Mesenchymal stem cell (in vitro differentiated cells and primary cell): ENCODE results near the gene IPCEF1. TPM values are rescaled to one million over a fixed set of nuclear protein-coding genes. Genes with fewer than 3 reads are reported as not detected.

Experiments
- DNase-seq: peaks from one replicate; pipeline ENCODE4 v3.0.0-alpha.2; 2013
- H2AFZ ChIP-seq: one replicate; pipeline ENCODE4 v1.6.1; 2013; ENCODE audit warnings: low read depth, mild to moderate bottlenecking, control low read depth, inconsistent platforms, low read length, moderate library complexity
- H2AK5ac ChIP-seq: 2 replicates; pipeline ENCODE4 v1.6.1; 2013; ENCODE audit warnings: low read length, moderate library complexity, mild to moderate bottlenecking, inconsistent platforms; ENCODE audit not compliant: severe bottlenecking
- H2BK120ac ChIP-seq: one replicate; pipeline ENCODE4 v1.6.1; 2013; ENCODE audit warnings: low read depth, mild to moderate bottlenecking, inconsistent platforms, low read length, moderate library complexity
- H2BK12ac ChIP-seq, 2 experiments: one replicate each; pipeline ENCODE4 v1.6.1; 2013; ENCODE audit warnings: inconsistent platforms in 2 of 2, low read length in 2 of 2, mild to moderate bottlenecking in 2 of 2, moderate library complexity in 2 of 2, control low read depth in 1 of 2
- H2BK15ac ChIP-seq: one replicate; pipeline ENCODE4 v1.6.1; 2013; ENCODE audit warnings: mild to moderate bottlenecking, low read depth, inconsistent platforms; ENCODE audit not compliant: poor library complexity, severe bottlenecking
- H2BK5ac ChIP-seq: 2 replicates; pipeline ENCODE4 v1.6.1; 2013; ENCODE audit warnings: low read depth, mild to moderate bottlenecking, low read length, control low read depth, inconsistent platforms; ENCODE audit not compliant: poor library complexity, severe bottlenecking
- H3K14ac ChIP-seq, 2 experiments: one replicate each; pipeline ENCODE4 v1.6.1; 2013; ENCODE audit warnings: inconsistent platforms in 2 of 2, low read length in 2 of 2, control low read depth in 1 of 2, mild to moderate bottlenecking in 1 of 2, moderate library complexity in 1 of 2
- H3K18ac ChIP-seq, 2 experiments: one replicate each; pipeline ENCODE4 v1.6.1; 2013; ENCODE audit warnings: inconsistent platforms in 2 of 2, low read length in 2 of 2, control low read depth in 1 of 2, low read depth in 1 of 2, mild to moderate bottlenecking in 1 of 2
- H3K23ac ChIP-seq, 2 experiments: one replicate each; pipeline ENCODE4 v1.6.1; 2013; ENCODE audit warnings: inconsistent platforms in 2 of 2, low read length in 2 of 2, mild to moderate bottlenecking in 2 of 2, moderate library complexity in 2 of 2, control low read depth in 1 of 2
- H3K27ac ChIP-seq: 2 replicates; pipeline ENCODE4 v1.5.1; 2013; ENCODE audit warnings: mild to moderate bottlenecking, moderate library complexity, low read length, control low read depth, inconsistent platforms; ENCODE audit not compliant: poor library complexity, severe bottlenecking
- H3K27me3 ChIP-seq, 2 experiments: 2 replicates each; pipeline versions ENCODE4 v1.6.1 to v1.7.0; 2013; ENCODE audit warnings: low read length in 2 of 2, mild to moderate bottlenecking in 2 of 2, moderate library complexity in 2 of 2, control low read depth in 1 of 2, inconsistent platforms in 1 of 2; ENCODE audit not compliant: control insufficient read depth in 1 of 2, insufficient read depth in 1 of 2
- H3K36me3 ChIP-seq, 2 experiments: 2 replicates each; pipeline versions ENCODE4 v1.6.1 to v1.7.0; 2013; ENCODE audit warnings: low read length in 2 of 2, control low read depth in 1 of 2, inconsistent platforms in 1 of 2, low read depth in 1 of 2, mild to moderate bottlenecking in 1 of 2; ENCODE audit not compliant: insufficient read depth in 2 of 2, control insufficient read depth in 1 of 2
- H3K4ac ChIP-seq, 2 experiments: one replicate each; pipeline ENCODE4 v1.6.1; 2013; ENCODE audit warnings: inconsistent platforms in 2 of 2, low read length in 2 of 2, mild to moderate bottlenecking in 2 of 2, moderate library complexity in 2 of 2, control low read depth in 1 of 2, low read depth in 1 of 2
- H3K4me1 ChIP-seq: 2 replicates; pipeline ENCODE4 v1.6.1; 2013; ENCODE audit warnings: low read depth, low read length, control low read depth; ENCODE audit not compliant: control insufficient read depth, insufficient read depth
- H3K4me2 ChIP-seq: 2 replicates; pipeline ENCODE4 v1.6.1; 2013; ENCODE audit warnings: low read length, mild to moderate bottlenecking, inconsistent platforms; ENCODE audit not compliant: poor library complexity, severe bottlenecking
- H3K4me3 ChIP-seq, 2 experiments: 2 replicates each; pipeline versions ENCODE4 v1.5.1 to v1.7.0; 2013; ENCODE audit warnings: low read length in 2 of 2, mild to moderate bottlenecking in 2 of 2, control low read depth in 1 of 2, low read depth in 1 of 2; ENCODE audit not compliant: insufficient read depth in 1 of 2
- H3K79me1 ChIP-seq: replicated peaks from 2 replicates; pipeline ENCODE4 v1.6.1; 2013; ENCODE audit warnings: mild to moderate bottlenecking, control low read depth, low read length, inconsistent platforms; ENCODE audit not compliant: poor library complexity, severe bottlenecking
- H3K9ac ChIP-seq: 2 replicates; pipeline ENCODE4 v1.7.0; 2013; ENCODE audit warnings: mild to moderate bottlenecking, low read length, moderate library complexity
- H3K9me3 ChIP-seq: 2 replicates; pipeline ENCODE4 v1.7.0; 2013; ENCODE audit warnings: mild to moderate bottlenecking, low read length; ENCODE audit not compliant: control insufficient read depth
- H4K8ac ChIP-seq: one replicate; pipeline ENCODE4 v1.6.1; 2013; ENCODE audit warnings: inconsistent platforms, mild to moderate bottlenecking, low read length, moderate library complexity
- H4K91ac ChIP-seq: one replicate; pipeline ENCODE4 v1.6.1; 2013; ENCODE audit warnings: mild to moderate bottlenecking, low read length, inconsistent platforms
- WGBS: methylation state at CpG from one replicate; pipeline ENCODE4 v1.1.7; 2013; ENCODE audit warnings: mixed read lengths; 5-methylcytosine and 5-hydroxymethylcytosine counted together
- polyA plus RNA-seq, 2 experiments: library from polyadenylated mRNA; stranded (reverse); fragments of 200-250 nt; gene quantifications; one replicate each; pipeline ENCODE4 v1.2.3, GENCODE V29; 2013

The IPCEF1 gene
- 0.04 TPM for polyA plus RNA-seq (2013, experiment 1 of 2)
- 0.07 TPM for polyA plus RNA-seq (2013, experiment 2 of 2)

- no peak within 1 kb of the TSS for H3K27ac ChIP-seq
- H2BK15ac ChIP-seq, result no peak within 1 kb of the TSS
- no peak within 1 kb of the TSS for H2AK5ac ChIP-seq
- no peak within 1 kb of the TSS for H4K8ac ChIP-seq
- 90% methylated on average over 3 of the region's 3 CpGs for WGBS
- H3K4me2 ChIP-seq, result no peak within 1 kb of the TSS
- H3K23ac ChIP-seq, result no peak within 1 kb of the TSS
- no peak within 1 kb of the TSS for H3K18ac ChIP-seq
- no peak within 1 kb of the TSS for H2BK5ac ChIP-seq
- H3K27me3 ChIP-seq, result no peaks in the 10 kb centered on the region
- no peak within 1 kb of the TSS for H3K4ac ChIP-seq
- no peak within 1 kb of the TSS for H2BK120ac ChIP-seq
- no peak within 1 kb of the TSS for H4K91ac ChIP-seq
- H3K4me1 ChIP-seq, result peaks cover 2% of the 10 kb centered on the region
- no peak within 1 kb of the TSS for H3K9ac ChIP-seq
- H3K4me3 ChIP-seq, result no peak within 1 kb of the TSS
- DNase-seq, result no peak
- H2BK12ac ChIP-seq, result no peak within 1 kb of the TSS
- no peaks in the 10 kb centered on the region for H3K9me3 ChIP-seq
- no peaks in the 10 kb centered on the region for H3K36me3 ChIP-seq
- no peaks in the 10 kb centered on the region for H3K79me1 ChIP-seq
- no peak within 1 kb of the TSS for H3K14ac ChIP-seq
- no peak within 1 kb of the TSS for H2AFZ ChIP-seq
Measured at GRCh38 chr6:154356690-154357089, at the start of gene IPCEF1. Gene IPCEF1, minus strand, starts transcription at chr6:154356803. Its CDS starts 90,856 bp downstream, at chr6:154265947.

- H2AK5ac ChIP-seq, result peak overlapping the region; percentile 4
- H2BK12ac ChIP-seq, result no peak overlapping the region
- peaks cover 11% of the 10 kb centered on the region for H3K4me1 ChIP-seq
- no peak overlapping the region for H3K4me2 ChIP-seq
- no peak for DNase-seq
- H3K36me3 ChIP-seq, result peaks cover 4 to 25% of the 10 kb centered on the region in 2 experiments
- no peak overlapping the region for H3K27ac ChIP-seq
- peak overlapping the region; percentile 7 for H4K8ac ChIP-seq
- no peaks in the 10 kb centered on the region for H3K27me3 ChIP-seq
- H3K18ac ChIP-seq, result no peak overlapping the region
- H3K9me3 ChIP-seq, result no peaks in the 10 kb centered on the region
- H3K23ac ChIP-seq, result no peak overlapping the region
- no peak overlapping the region for H2BK120ac ChIP-seq
- H3K4ac ChIP-seq, result no peak overlapping the region
- 97% methylated on average over 20 of the region's 20 CpGs for WGBS
- H3K4me3 ChIP-seq, result no peak overlapping the region
- no peak overlapping the region for H2AFZ ChIP-seq
- H2BK5ac ChIP-seq, result no peak overlapping the region
- no peak overlapping the region for H3K9ac ChIP-seq
- peaks cover 20% of the 10 kb centered on the region for H3K79me1 ChIP-seq
- no peak overlapping the region for H3K14ac ChIP-seq
- H2BK15ac ChIP-seq, result no peak overlapping the region
- H4K91ac ChIP-seq, result peak overlapping the region; percentile 7
Measured at GRCh38 chr6:154406301-154406700, 49.7 kb upstream of the IPCEF1 start.

- H3K4ac ChIP-seq, result no peak overlapping the region
- H2BK12ac ChIP-seq, result no peak overlapping the region
- H3K4me2 ChIP-seq, result peak overlapping the region; percentile 48
- H3K4me1 ChIP-seq, result peaks cover 7% of the 10 kb centered on the region
- H3K18ac ChIP-seq, result no peak overlapping the region
- peaks cover 4 to 31% of the 10 kb centered on the region in 2 experiments for H3K36me3 ChIP-seq
- H3K4me3 ChIP-seq, result no peak overlapping the region
- no peak overlapping the region for H3K23ac ChIP-seq
- DNase-seq, result peak; percentile 40
- no peak overlapping the region for H2AK5ac ChIP-seq
- no peak overlapping the region for H2BK15ac ChIP-seq
- no peaks in the 10 kb centered on the region for H3K27me3 ChIP-seq
- H3K9me3 ChIP-seq, result no peaks in the 10 kb centered on the region
- H3K27ac ChIP-seq, result peak overlapping the region; percentile 76
- no peak overlapping the region for H2BK120ac ChIP-seq
- no peak overlapping the region for H4K8ac ChIP-seq
- H3K14ac ChIP-seq, result no peak overlapping the region
- no peak overlapping the region for H2BK5ac ChIP-seq
- H3K9ac ChIP-seq, result no peak overlapping the region
- no peak overlapping the region for H2AFZ ChIP-seq
- 83% methylated on average over 1 of the region's 6 CpGs for WGBS
- no peak overlapping the region for H4K91ac ChIP-seq
- H3K79me1 ChIP-seq, result peaks cover 23% of the 10 kb centered on the region
Measured at GRCh38 chr6:154404791-154405400, 48.3 kb upstream of the IPCEF1 start.

GRCh38 chr6:154403788-154404187 lies 47.2 kb upstream of the IPCEF1 start:
- no peaks in the 10 kb centered on the region for H3K9me3 ChIP-seq
- no peak overlapping the region for H3K4ac ChIP-seq
- no peak overlapping the region for H3K4me3 ChIP-seq
- no peak overlapping the region for H2BK120ac ChIP-seq
- H4K91ac ChIP-seq, result no peak overlapping the region
- H4K8ac ChIP-seq, result no peak overlapping the region
- H3K79me1 ChIP-seq, result peaks cover 23% of the 10 kb centered on the region
- H2BK5ac ChIP-seq, result no peak overlapping the region
- peaks cover 4 to 27% of the 10 kb centered on the region in 2 experiments for H3K36me3 ChIP-seq
- 72% methylated on average over 4 of the region's 4 CpGs for WGBS
- DNase-seq, result peak; percentile 55
- H3K4me2 ChIP-seq, result no peak overlapping the region
- H2BK12ac ChIP-seq, result no peak overlapping the region
- H3K4me1 ChIP-seq, result peaks cover 5% of the 10 kb centered on the region
- no peaks in the 10 kb centered on the region for H3K27me3 ChIP-seq
- no peak overlapping the region for H3K23ac ChIP-seq
- peak overlapping the region; percentile 67 for H2BK15ac ChIP-seq
- H2AK5ac ChIP-seq, result peak overlapping the region; percentile 91
- H3K14ac ChIP-seq, result no peak overlapping the region
- no peak overlapping the region for H2AFZ ChIP-seq
- peak overlapping the region; percentile 47 for H3K27ac ChIP-seq
- H3K18ac ChIP-seq, result peak overlapping the region; percentile 13 to 43
- H3K9ac ChIP-seq, result no peak overlapping the region
